IMR-90 (cell line): Measurements from ENCODE around the gene WNT3. TPM values are rescaled to one million over a fixed set of nuclear protein-coding genes. Genes with fewer than 3 reads are reported as not detected.

Experiments
- ATAC-seq: fragments of 200-7000 bp; cut with Tn5 transposase; 2 replicates; pipeline ENCODE4 v1.9.1; 2020; ENCODE audit warnings: low read depth, mild to moderate bottlenecking, moderate library complexity
- BruUV-seq: library from RNA; stranded (reverse); fragments of 400-500 nt; replicated peaks from 2 replicates; lab custom pipeline; 2021; lab: Mats Ljungman, UMichigan
- CTCF ChIA-PET: fragments of 300-600 bp; formaldehyde crosslinking; extraction: SDS; loops from one replicate; lab custom pipeline; 2021; ENCODE audit warnings: antibody characterized with exemption; lab: Yijun Ruan, JAX
- POLR2A ChIA-PET: fragments of 300-600 bp; sonication (Branson Sonifier 250); formaldehyde crosslinking; loops from one replicate; lab custom pipeline; 2022; ENCODE audit warnings: antibody characterized with exemption; ENCODE audit not compliant: unreplicated experiment; lab: Charles Lee
- DNase-seq: peaks from one replicate; pipeline ENCODE4 v3.0.0; 2013
- H2AFZ ChIP-seq: replicated peaks from 2 replicates; pipeline ENCODE3; 2013; ENCODE audit warnings: low read length, mild to moderate bottlenecking; ENCODE audit not compliant: poor library complexity
- H2AK5ac ChIP-seq: 2 replicates; pipeline ENCODE4 v1.6.1; 2013; ENCODE audit warnings: low read depth, low read length, inconsistent platforms
- H2AK9ac ChIP-seq: replicated peaks from 2 replicates; pipeline ENCODE3; 2013; ENCODE audit warnings: mild to moderate bottlenecking, low read depth, low read length, moderate library complexity; ENCODE audit not compliant: poor library complexity
- H2BK120ac ChIP-seq: 2 replicates; pipeline ENCODE4 v1.6.1; 2013; ENCODE audit warnings: low read depth, low read length, inconsistent platforms
- H2BK15ac ChIP-seq: 3 replicates; pipeline ENCODE4 v1.6.1; 2013; ENCODE audit warnings: low read depth, low read length, inconsistent platforms
- H2BK20ac ChIP-seq: 2 replicates; pipeline ENCODE4 v1.6.1; 2013; ENCODE audit warnings: low read depth, mild to moderate bottlenecking, inconsistent platforms, low read length, moderate library complexity
- H2BK5ac ChIP-seq: 2 replicates; pipeline ENCODE4 v1.6.1; 2013; ENCODE audit warnings: mild to moderate bottlenecking, low read depth, low read length, inconsistent platforms; ENCODE audit not compliant: poor library complexity, severe bottlenecking
- H3K14ac ChIP-seq: replicated peaks from 2 replicates; pipeline ENCODE4 v1.6.1; 2013; ENCODE audit warnings: low read depth, low read length, inconsistent platforms
- H3K18ac ChIP-seq: 2 replicates; pipeline ENCODE4 v1.6.1; 2013; ENCODE audit warnings: low read depth, low read length, control low read depth
- H3K23ac ChIP-seq: 2 replicates; pipeline ENCODE4 v1.6.1; 2013; ENCODE audit warnings: low read depth, low read length, inconsistent platforms
- H3K27ac ChIP-seq: 2 replicates; pipeline ENCODE4 v1.5.1; 2013; ENCODE audit warnings: mild to moderate bottlenecking, control low read depth, low read length; ENCODE audit not compliant: insufficient read depth
- H3K27me3 ChIP-seq: 2 replicates; pipeline ENCODE4 v1.6.1; 2013; ENCODE audit warnings: low read length; ENCODE audit not compliant: control insufficient read depth, insufficient read depth
- H3K36me3 ChIP-seq: 2 replicates; pipeline ENCODE4 v1.6.1; 2013; ENCODE audit warnings: low read length, mixed read lengths; ENCODE audit not compliant: control insufficient read depth, insufficient read depth
- H3K4ac ChIP-seq: 2 replicates; pipeline ENCODE4 v1.6.1; 2013; ENCODE audit warnings: low read depth, low read length, inconsistent platforms
- H3K4me1 ChIP-seq: 2 replicates; pipeline ENCODE4 v1.6.1; 2013; ENCODE audit warnings: low read length, mixed read lengths; ENCODE audit not compliant: control insufficient read depth, insufficient read depth
- H3K4me2 ChIP-seq: 2 replicates; pipeline ENCODE4 v1.6.1; 2013; ENCODE audit warnings: low read depth, mild to moderate bottlenecking, control low read depth, low read length, moderate library complexity
- H3K4me3 ChIP-seq: 2 replicates; pipeline ENCODE4 v1.5.1; 2013; ENCODE audit warnings: low read depth, mild to moderate bottlenecking, control low read depth, low read length, moderate library complexity; ENCODE audit not compliant: insufficient read depth
- H3K56ac ChIP-seq: 2 replicates; pipeline ENCODE4 v1.6.1; 2013; ENCODE audit warnings: low read length, inconsistent platforms; ENCODE audit not compliant: insufficient read depth; ENCODE audit errors: extremely low read depth
- H3K79me1 ChIP-seq, 2 experiments: 2 replicates each; pipeline ENCODE4 v1.6.1; 2013; ENCODE audit warnings: low read length in 2 of 2, inconsistent platforms in 1 of 2, low read depth in 1 of 2
- H3K9ac ChIP-seq: 2 replicates; pipeline ENCODE4 v1.6.1; 2013; ENCODE audit warnings: low read depth, low read length, control low read depth
- H3K9me1 ChIP-seq: 2 replicates; pipeline ENCODE4 v1.6.1; 2013; ENCODE audit warnings: low read length, inconsistent platforms; ENCODE audit not compliant: insufficient read depth
- H3K9me3 ChIP-seq: 2 replicates; pipeline ENCODE4 v1.6.1; 2013; ENCODE audit warnings: low read length; ENCODE audit not compliant: control insufficient read depth, insufficient read depth
- H4K20me1 ChIP-seq: 2 replicates; pipeline ENCODE4 v1.6.1; 2013; ENCODE audit warnings: low read length, inconsistent platforms; ENCODE audit not compliant: insufficient read depth
- H4K5ac ChIP-seq: 2 replicates; pipeline ENCODE4 v1.6.1; 2013; ENCODE audit warnings: mild to moderate bottlenecking, low read depth, low read length, control low read depth
- H4K8ac ChIP-seq, 2 experiments: 2 replicates each; pipeline ENCODE4 v1.6.1; 2013; ENCODE audit warnings: low read depth in 2 of 2, low read length in 2 of 2, control low read depth in 1 of 2, inconsistent platforms in 1 of 2
- H4K91ac ChIP-seq: 2 replicates; pipeline ENCODE4 v1.6.1; 2013; ENCODE audit warnings: low read depth, low read length, inconsistent platforms; ENCODE audit not compliant: insufficient read depth
- CTCF ChIP-seq: conservative IDR thresholded peaks from 2 replicates; pipeline ENCODE4 v1.5.1; 2012; ENCODE audit warnings: mild to moderate bottlenecking, low read depth, low read length, improper control_type of control experiment
- POLR2A ChIP-seq: IDR thresholded peaks from 2 replicates; pipeline ENCODE4 v1.6.1; 2012; ENCODE audit warnings: mild to moderate bottlenecking, low read depth, low read length
- RAD21 ChIP-seq: IDR thresholded peaks from 2 replicates; pipeline ENCODE4 v1.6.1; 2012; ENCODE audit warnings: low read length, improper control_type of control experiment
- SMC3 ChIP-seq: fragments of 150-350 bp; IDR thresholded peaks from 2 replicates; pipeline ENCODE4 v1.6.1; 2016; ENCODE audit warnings: low read depth, mild to moderate bottlenecking, antibody characterized with exemption, low read length, moderate library complexity
- WGBS, 2 experiments: methylation state at CpG; one replicate each; pipeline versions ENCODE4 v1.1.5 to v1.1.7; 2013; ENCODE audit warnings: missing lambda C conversion rate in 2 of 2; ENCODE audit not compliant: insufficient read length in 1 of 2; ENCODE audit errors: extremely low coverage in 2 of 2; 5-methylcytosine and 5-hydroxymethylcytosine counted together
- dilution Hi-C: fragments of 300-500 bp; cut with HindIII; formaldehyde crosslinking; loops from one replicate; pipeline ENCODE4 v1.14.3; 2018; ENCODE audit warnings: low sequenced_read_pairs; ENCODE audit not compliant: unreplicated experiment
- in situ Hi-C: fragments of 300-500 bp; cut with MboI; formaldehyde crosslinking; loops from 3 replicates; pipeline ENCODE4 v1.14.3; 2019; ENCODE audit warnings: low sequenced_read_pairs, inconsistent platforms, mixed read lengths
- intact Hi-C: fragments of 100-400 bp; cut with micrococcal nuclease; formaldehyde crosslinking; loops from 2 replicates; pipeline ENCODE4 v1.10.0; 2022
- polyA plus RNA-seq, 3 experiments: library from polyadenylated mRNA; depleted of rRNA; stranded (reverse); fragments of >200 nt; gene quantifications; 2 replicates each; pipeline ENCODE4 v1.2.3, GENCODE V29; 2012; ENCODE audit warnings: low replicate concordance in 1 of 3
- total RNA-seq: library from RNA; depleted of rRNA; stranded (reverse); fragments of >200 nt; gene quantifications from 2 replicates; pipeline ENCODE4 v1.2.3, GENCODE V29; 2012

The WNT3 gene
- total and polyA plus RNA-seq, 2 of the 4 experiments (the other 2 are of a cell fraction), result 0.72 to 1.0 TPM

DNA sequence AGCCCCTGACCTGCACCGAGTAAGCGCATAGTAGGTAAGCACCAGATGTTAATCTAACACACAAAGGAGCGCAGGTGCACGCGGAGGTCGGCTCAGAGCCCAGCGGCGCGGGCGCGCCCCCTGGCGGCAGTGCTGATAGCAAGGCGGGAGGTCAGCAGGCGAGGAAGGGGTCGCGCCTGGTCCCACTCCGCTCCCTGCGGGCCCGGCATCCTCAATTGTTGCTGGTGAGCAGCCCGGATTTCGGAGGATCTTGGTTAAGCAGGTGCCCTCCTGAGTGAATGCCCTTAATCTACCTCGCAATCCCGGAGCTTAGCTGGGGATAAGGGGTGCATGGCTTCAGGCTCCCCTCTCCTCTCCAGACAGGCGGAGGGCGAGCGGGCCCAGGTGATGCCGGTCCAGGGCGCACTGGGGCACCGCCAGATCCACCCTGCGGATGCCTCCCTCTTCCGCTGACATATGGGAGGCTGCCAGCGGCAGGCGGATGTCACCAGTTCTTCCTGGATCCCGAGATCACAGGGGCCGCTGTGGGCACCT lies 4.0 kb upstream of the WNT3 start:
- Histone ChIP-seq H2BK20ac (no peak overlapping the region), H3K14ac (no peak overlapping the region), H3K27ac (no peak overlapping the region), H2BK120ac (no peak overlapping the region), H2BK15ac (no peak overlapping the region), H3K18ac (no peak overlapping the region), H3K9me1 (no peaks in the 10 kb centered on the region), H4K8ac (no peak overlapping the region), H2AFZ (peak overlapping the region; percentile 21), H3K23ac (no peak overlapping the region), H2AK5ac (no peak overlapping the region), H3K4ac (no peak overlapping the region), H3K79me1 (no peaks in the 10 kb centered on the region), H3K4me3 (no peak overlapping the region), H3K27me3 (peaks cover 82% of the 10 kb centered on the region), H3K9ac (no peak overlapping the region), H4K20me1 (no peaks in the 10 kb centered on the region; the same call in 1 of the 2 replicates), H2AK9ac (no peak overlapping the region), H4K91ac (no peak overlapping the region), H3K36me3 (no peaks in the 10 kb centered on the region; the same call in 1 of the 2 replicates), H3K4me2 (no peak overlapping the region), H2BK5ac (no peak overlapping the region), H3K9me3 (peaks cover 3% of the 10 kb centered on the region), H4K5ac (no peak overlapping the region), H3K4me1 (peaks cover 2% of the 10 kb centered on the region; the same call in 1 of the 2 replicates), H3K56ac (no peak overlapping the region)
- no peak for ATAC-seq
- no peak for DNase-seq
- dilution Hi-C loops (no loop called here), in situ Hi-C loops (no loop called here), intact Hi-C loops (no loop called here)
- POLR2A ChIA-PET, result no interaction called here
- peak; percentile 43 for TF ChIP-seq CTCF
- no peak for TF ChIP-seq POLR2A
- peak; percentile 29; the same call in 1 of the 2 replicates for TF ChIP-seq SMC3
- TF ChIP-seq RAD21, result peak; percentile 43
- CTCF ChIA-PET, result interaction anchor here (0.6 to 1.0 kb wide), 2 partner anchors 13 to 64 kb away, joined by 3 to 4 read pairs; no protein-coding TSS in a partner anchor
- WGBS, 2 experiments, result 17% methylated on average over 21 of the region's 35 CpGs; no CpG with 5 or more reads in 1 of the 2 experiments
- no TSS peak for BruUV-seq
